Measurements from ENCODE around the gene MAP3K2.
A peak's percentile ranks its signal among the peaks of the same experiment; 100 is the strongest.

MAP3K2 gene, protein sequence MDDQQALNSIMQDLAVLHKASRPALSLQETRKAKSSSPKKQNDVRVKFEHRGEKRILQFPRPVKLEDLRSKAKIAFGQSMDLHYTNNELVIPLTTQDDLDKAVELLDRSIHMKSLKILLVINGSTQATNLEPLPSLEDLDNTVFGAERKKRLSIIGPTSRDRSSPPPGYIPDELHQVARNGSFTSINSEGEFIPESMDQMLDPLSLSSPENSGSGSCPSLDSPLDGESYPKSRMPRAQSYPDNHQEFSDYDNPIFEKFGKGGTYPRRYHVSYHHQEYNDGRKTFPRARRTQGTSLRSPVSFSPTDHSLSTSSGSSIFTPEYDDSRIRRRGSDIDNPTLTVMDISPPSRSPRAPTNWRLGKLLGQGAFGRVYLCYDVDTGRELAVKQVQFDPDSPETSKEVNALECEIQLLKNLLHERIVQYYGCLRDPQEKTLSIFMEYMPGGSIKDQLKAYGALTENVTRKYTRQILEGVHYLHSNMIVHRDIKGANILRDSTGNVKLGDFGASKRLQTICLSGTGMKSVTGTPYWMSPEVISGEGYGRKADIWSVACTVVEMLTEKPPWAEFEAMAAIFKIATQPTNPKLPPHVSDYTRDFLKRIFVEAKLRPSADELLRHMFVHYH

DNA sequence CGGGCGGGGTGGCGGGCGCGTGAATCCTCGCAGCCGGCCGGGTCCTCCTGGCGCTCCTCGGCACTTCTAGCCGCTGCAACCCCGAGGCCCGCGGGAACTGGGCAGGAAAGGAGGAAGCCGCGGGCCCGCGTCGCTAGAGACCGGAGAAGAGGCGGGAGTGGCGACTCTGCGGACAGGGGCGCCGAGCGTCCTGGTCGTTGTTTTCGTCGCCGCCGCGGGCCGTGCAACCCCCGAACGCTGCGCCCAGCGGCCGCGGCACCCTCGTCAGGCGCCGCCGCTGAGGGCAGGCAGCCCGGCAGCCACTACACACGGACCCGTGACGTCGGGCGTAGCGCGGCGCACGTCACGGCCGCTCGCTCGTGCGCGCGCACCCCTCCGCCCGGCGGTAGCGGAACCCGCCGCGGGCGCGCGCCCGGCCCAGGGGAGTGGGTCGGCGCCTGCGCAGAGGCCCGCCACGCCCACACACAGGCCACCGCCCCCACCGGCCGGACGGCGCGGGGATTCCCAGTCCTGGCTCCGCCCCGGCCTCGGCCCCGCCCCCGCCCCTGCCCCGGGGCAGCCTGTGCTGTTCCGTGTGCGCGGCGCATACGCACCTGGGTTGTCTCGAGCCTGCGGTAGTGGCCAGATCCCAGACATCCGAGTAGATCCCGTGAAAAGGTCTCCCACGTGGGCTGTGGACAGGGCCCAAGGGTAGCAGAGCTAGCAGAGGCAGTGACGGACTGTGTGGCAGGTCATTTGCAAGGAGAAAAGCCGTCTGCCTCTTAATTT lies at the start of gene MAP3K2:
Gene MAP3K2, minus strand, starts transcription at position 321 of the 768 bp plus-strand sequence. CDS start 44,846 bp downstream, outside the sequence.
- peak; percentile 93 for DNase-seq

DNA sequence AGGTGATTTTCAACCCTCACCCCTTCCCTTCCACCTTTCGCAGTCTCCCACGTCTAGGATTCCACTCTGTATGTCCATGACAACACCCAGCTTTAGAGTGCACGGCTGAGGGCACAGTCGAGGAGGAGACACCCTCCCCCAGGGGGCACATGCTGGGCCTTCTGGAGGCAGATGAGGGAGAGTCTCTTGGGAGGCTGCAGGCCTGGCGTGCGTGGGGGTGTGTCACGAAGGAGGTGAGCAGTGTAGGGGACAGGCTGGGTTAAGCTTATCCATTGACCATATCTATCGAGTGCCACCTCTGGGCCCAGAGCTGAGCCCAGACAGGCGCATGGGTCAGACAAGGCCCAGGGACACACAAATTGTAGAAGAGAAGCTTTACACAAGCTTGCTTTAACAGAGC lies 49.3 kb upstream of the MAP3K2 start:
- in situ Hi-C loops (cut with HindIII; ENCODE audit: low pct_ligation_motif_present, low pct_unique_long_range_greater_than_20kb, low sequenced_read_pairs), result no loop called here

More for the DNA sequence above, at the start of gene MAP3K2:
- in situ Hi-C loops (cut with HindIII; ENCODE audit: low pct_ligation_motif_present, low pct_unique_long_range_greater_than_20kb, low sequenced_read_pairs), result no loop called here

DNA sequence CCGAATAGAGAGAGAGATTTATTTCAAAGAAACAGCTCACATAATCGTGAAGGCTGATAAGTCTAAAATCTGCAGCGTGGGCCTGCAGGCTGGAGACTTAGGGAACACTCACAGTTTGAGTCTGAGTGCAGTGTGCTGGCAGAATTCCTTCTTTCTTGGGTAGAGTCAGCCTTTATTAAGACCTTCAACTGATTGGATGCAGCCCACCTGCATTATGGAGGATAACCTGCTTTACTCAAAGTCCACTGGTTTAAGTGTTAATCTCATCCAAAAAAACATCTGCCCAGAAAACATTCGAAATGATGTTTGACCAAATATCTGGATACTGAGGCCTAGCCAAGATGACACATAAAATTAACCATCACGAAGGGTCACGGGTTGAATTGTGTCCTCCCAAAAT lies 46.7 kb upstream of the MAP3K2 start:
- no peak for DNase-seq
- in situ Hi-C loops (cut with HindIII; ENCODE audit: low pct_ligation_motif_present, low pct_unique_long_range_greater_than_20kb, low sequenced_read_pairs), result no loop called here

More for the DNA sequence above, 49.3 kb upstream of the MAP3K2 start:
- DNase-seq, result no peak

DNA sequence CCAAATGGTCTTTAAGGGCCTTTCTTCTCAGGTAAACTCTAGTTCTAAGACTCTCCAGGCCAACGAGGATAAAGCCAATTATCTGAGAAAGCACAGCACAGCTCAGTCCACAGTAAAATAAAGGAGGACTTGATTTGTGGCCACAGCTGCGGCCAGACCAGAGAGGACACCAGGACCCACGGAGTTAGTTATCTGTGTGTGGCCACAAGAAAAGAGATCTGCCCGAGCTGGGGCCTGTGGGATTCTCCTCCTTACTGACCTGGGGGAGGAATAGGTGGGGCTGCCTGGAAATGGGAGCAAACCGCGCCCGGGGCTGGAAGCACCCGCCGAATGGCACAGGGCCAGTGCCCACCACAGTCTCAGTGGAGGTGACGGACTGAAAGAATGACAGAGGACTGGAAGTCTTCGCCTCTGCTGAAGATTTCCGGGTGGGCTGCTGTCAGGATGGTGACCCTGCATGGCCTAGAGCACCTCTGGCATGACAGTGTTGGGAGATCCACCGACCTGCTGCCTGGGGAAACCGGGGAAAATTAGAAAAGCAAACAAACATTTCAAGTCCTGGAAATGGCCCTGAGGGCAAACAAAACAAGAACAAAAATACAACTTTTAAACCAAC lies 43.7 kb upstream of the MAP3K2 start:
- in situ Hi-C loops (cut with HindIII; ENCODE audit: low pct_ligation_motif_present, low pct_unique_long_range_greater_than_20kb, low sequenced_read_pairs), result no loop called here
- DNase-seq, result no peak

DNA sequence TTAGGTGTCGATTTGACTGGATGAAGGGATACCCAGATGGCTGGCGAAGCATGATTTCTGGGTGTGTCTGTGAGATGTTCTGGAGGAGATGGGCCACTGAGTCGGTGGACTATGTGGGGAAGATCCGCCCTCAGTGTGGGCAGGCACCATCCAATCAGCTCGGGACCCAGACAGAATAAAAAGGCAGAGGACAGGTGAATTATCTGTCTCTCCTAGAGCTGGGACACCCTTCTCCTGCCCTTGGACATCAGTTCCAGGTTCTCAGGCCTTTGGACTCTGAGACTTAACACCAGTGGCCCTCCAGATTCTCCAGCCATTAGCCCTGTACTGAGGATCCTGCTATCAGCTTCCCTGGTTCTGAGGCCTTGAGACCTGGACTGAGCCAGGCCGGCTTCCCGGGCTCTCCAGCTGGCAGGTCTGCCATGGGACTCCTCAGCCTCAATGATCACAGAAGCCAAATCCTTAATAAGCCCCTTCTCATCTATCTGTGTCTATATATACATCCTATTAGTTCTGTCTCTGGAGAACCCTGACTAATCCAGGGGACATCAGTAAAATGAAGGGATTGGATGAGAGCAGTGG lies 42.2 kb upstream of the MAP3K2 start:
- in situ Hi-C loops (cut with HindIII; ENCODE audit: low pct_ligation_motif_present, low pct_unique_long_range_greater_than_20kb, low sequenced_read_pairs), result no loop called here
- DNase-seq, result no peak

DNA sequence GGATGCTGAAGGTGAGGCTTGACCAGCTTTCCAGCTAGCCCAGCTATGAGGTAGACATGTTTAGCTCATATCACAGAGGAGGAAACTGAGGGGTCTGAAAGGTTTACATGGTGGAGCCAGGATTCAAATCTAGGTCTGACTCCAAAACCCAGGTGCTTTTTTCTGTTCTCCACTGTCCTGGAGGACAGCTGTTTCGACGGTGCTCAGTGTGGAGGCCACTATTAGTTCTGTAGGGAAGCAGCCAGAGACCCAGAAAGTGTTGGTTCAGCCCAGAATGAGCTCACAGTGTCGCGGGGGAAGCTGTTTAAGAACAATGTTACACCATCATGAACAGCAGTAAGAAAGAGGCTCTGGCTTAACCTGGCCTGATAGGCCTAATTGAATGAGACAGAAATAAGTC lies 41.5 kb upstream of the MAP3K2 start:
- DNase-seq, result no peak
- in situ Hi-C loops (cut with HindIII; ENCODE audit: low pct_ligation_motif_present, low pct_unique_long_range_greater_than_20kb, low sequenced_read_pairs), result no loop called here

DNA sequence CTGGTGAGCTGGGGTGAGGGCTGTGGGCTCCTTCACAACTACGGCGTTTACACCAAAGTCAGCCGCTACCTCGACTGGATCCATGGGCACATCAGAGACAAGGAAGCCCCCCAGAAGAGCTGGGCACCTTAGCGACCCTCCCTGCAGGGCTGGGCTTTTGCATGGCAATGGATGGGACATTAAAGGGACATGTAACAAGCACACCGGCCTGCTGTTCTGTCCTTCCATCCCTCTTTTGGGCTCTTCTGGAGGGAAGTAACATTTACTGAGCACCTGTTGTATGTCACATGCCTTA lies 41.0 kb upstream of the MAP3K2 start:
- no peak for DNase-seq
- in situ Hi-C loops (cut with HindIII; ENCODE audit: low pct_ligation_motif_present, low pct_unique_long_range_greater_than_20kb, low sequenced_read_pairs), result no loop called here

DNA sequence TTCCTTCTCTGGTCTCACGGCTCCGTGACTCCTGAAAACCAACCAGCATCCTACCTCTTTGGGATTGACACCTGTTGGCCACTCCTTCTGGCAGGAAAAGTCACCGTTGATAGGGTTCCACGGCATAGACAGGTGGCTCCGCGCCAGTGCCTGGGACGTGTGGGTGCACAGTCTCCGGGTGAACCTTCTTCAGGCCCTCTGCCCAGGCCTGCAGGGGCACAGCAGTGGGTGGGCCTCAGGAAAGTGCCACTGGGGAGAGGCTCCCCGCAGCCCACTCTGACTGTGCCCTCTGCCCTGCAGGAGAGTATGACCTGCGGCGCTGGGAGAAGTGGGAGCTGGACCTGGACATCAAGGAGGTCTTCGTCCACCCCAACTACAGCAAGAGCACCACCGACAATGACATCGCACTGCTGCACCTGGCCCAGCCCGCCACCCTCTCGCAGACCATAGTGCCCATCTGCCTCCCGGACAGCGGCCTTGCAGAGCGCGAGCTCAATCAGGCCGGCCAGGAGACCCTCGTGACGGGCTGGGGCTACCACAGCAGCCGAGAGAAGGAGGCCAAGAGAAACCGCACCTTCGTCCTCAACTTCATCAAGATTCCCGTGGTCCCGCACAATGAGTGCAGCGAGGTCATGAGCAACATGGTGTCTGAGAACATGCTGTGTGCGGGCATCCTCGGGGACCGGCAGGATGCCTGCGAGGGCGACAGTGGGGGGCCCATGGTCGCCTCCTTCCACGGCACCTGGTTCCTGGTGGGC lies 40.5 kb upstream of the MAP3K2 start:
- no peak for DNase-seq
- in situ Hi-C loops (cut with HindIII; ENCODE audit: low pct_ligation_motif_present, low pct_unique_long_range_greater_than_20kb, low sequenced_read_pairs), result no loop called here

DNA sequence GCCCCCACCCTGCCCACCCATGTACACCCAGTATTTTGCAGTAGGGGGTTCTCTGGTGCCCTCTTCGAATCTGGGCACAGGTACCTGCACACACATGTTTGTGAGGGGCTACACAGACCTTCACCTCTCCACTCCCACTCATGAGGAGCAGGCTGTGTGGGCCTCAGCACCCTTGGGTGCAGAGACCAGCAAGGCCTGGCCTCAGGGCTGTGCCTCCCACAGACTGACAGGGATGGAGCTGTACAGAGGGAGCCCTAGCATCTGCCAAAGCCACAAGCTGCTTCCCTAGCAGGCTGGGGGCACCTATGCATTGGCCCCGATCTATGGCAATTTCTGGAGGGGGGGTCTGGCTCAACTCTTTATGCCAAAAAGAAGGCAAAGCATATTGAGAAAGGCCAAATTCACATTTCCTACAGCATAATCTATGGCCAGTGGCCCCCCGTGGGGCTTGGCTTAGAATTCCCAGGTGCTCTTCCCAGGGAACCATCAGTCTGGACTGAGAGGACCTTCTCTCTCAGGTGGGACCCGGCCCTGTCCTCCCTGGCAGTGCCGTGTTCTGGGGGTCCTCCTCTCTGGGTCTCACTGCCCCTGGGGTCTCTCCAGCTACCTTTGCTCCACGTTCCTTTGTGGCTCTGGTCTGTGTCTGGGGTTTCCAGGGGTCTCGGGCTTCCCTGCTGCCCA lies 39.7 kb upstream of the MAP3K2 start:
- DNase-seq, result no peak
- in situ Hi-C loops (cut with HindIII; ENCODE audit: low pct_ligation_motif_present, low pct_unique_long_range_greater_than_20kb, low sequenced_read_pairs), result no loop called here

DNA sequence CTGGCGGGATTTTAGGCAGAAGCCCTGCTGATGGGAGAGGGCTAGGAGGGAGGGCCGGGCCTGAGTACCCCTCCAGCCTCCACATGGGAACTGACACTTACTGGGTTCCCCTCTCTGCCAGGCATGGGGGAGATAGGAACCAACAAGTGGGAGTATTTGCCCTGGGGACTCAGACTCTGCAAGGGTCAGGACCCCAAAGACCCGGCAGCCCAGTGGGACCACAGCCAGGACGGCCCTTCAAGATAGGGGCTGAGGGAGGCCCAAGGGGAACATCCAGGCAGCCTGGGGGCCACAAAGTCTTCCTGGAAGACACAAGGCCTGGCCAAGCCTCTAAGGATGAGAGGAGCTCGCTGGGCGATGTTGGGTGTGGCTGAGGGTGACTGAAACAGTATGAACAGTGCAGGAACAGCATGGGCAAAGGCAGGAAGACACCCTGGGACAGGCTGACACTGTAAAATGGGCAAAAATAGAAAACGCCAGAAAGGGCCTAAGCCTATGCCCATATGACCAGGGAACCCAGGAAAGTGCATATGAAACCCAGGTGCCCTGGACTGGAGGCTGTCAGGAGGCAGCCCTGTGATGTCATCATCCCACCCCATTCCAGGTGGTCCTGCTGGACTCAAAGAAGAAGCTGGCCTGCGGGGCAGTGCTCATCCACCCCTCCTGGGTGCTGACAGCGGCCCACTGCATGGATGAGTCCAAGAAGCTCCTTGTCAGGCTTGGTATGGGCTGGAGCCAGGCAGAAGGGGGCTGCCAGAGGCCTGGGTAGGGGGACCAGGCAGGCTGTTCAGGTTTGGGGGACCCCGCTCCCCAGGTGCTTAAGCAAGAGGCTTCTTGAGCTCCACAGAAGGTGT lies 39.0 kb upstream of the MAP3K2 start:
- in situ Hi-C loops (cut with HindIII; ENCODE audit: low pct_ligation_motif_present, low pct_unique_long_range_greater_than_20kb, low sequenced_read_pairs), result no loop called here
- DNase-seq, result no peak

DNA sequence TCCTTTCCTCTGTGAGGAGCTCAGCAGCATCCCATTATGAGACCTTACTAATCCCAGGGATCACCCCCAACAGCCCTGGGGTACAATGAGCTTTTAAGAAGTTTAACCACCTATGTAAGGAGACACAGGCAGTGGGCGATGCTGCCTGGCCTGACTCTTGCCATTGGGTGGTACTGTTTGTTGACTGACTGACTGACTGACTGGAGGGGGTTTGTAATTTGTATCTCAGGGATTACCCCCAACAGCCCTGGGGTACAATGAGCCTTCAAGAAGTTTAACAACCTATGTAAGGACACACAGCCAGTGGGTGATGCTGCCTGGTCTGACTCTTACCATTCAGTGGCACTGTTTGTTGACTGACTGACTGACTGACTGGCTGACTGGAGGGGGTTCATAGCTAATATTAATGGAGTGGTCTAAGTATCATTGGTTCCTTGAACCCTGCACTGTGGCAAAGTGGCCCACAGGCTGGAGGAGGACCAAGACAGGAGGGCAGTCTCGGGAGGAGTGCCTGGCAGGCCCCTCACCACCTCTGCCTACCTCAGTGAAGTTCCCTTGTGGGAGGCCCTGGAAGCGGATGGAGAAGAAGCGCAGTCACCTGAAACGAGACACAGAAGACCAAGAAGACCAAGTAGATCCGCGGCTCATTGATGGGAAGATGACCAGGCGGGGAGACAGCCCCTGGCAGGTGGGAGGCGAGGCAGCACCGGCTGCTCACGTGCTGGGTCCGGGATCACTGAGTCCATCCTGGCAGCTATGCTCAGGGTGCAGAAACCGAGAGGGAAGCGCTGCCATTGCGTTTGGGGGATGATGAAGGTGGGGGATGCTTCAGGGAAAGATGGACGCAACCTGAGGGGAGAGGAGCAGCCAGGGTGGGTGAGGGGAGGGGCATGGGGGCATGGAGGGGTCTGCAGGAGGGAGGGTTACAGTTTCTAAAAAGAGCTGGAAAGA lies 38.0 kb upstream of the MAP3K2 start:
- DNase-seq, result no peak
- in situ Hi-C loops (cut with HindIII; ENCODE audit: low pct_ligation_motif_present, low pct_unique_long_range_greater_than_20kb, low sequenced_read_pairs), result no loop called here

DNA sequence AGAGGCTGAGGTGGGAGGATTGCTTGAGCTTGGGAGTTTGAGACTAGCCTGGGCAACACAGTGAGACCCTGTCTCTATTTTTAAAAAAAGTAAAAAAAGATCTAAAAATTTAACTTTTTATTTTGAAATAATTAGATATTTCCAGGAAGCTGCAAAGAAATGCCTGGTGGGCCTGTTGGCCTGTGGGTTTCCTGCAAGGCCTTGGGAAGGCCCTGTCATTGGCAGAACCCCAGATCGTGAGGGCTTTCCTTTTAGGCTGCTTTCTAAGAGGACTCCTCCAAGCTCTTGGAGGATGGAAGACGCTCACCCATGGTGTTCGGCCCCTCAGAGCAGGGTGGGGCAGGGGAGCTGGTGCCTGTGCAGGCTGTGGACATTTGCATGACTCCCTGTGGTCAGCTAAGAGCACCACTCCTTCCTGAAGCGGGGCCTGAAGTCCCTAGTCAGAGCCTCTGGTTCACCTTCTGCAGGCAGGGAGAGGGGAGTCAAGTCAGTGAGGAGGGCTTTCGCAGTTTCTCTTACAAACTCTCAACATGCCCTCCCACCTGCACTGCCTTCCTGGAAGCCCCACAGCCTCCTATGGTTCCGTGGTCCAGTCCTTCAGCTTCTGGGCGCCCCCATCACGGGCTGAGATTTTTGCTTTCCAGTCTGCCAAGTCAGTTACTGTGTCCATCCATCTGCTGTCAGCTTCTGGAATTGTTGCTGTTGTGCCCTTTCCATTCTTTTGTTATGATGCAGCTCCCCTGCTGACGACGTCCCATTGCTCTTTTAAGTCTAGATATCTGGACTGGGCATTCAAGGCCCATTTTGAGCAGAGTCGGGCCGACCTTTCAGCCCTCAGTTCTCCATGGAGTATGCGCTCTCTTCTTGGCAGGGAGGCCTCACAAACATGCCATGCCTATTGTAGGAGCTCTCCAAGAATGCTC lies 37.1 kb upstream of the MAP3K2 start:
- no peak for DNase-seq
- in situ Hi-C loops (cut with HindIII; ENCODE audit: low pct_ligation_motif_present, low pct_unique_long_range_greater_than_20kb, low sequenced_read_pairs), result no loop called here

DNA sequence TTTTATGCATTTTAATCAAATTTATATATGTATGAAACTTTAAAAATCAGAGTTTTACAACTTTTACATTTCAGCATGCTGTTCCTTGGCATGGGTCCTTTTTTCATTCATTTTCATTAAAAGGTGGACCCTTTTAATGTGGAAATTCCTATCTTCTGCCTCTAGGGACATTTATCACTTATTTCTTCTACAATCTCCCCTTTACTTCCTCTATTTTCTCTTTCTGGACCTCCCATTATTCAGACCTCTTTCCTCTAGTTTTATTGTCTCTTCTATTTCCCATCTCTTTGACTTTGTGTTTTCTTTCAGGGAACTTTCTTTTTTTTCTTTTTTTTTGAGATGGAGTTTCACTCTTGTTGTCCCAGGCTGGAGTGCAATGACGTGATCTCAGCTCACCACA lies 36.1 kb upstream of the MAP3K2 start:
- in situ Hi-C loops (cut with HindIII; ENCODE audit: low pct_ligation_motif_present, low pct_unique_long_range_greater_than_20kb, low sequenced_read_pairs), result no loop called here
- DNase-seq, result no peak

DNA sequence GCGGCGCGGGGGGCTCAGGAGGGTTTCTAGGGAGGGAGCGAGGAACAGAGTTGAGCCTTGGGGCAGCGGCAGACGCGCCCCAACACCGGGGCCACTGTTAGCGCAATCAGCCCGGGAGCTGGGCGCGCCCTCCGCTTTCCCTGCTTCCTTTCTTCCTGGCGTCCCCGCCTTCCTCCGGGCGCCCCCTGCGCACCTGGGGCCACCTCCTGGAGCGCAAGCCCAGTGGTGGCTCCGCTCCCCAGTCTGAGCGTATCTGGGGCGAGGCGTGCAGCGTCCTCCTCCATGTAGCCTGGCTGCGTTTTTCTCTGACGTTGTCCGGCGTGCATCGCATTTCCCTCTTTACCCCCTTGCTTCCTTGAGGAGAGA lies 35.7 kb upstream of the MAP3K2 start:
- no peak for DNase-seq
- in situ Hi-C loops (cut with HindIII; ENCODE audit: low pct_ligation_motif_present, low pct_unique_long_range_greater_than_20kb, low sequenced_read_pairs), result no loop called here

All from ACHN (cell line).